Muscle of leg (tissue), 11 donors: ENCODE data around the gene FNDC4. TPM values are rescaled to one million over a fixed set of nuclear protein-coding genes. Genes with fewer than 3 reads are reported as not detected.

Experiments used
- DNase-seq: peaks from one replicate; pipeline ENCODE4 v3.0.0; 2013
- H3K27ac ChIP-seq: one replicate; pipeline ENCODE4 v1.5.1; 2013; ENCODE audit warnings: mild to moderate bottlenecking, low read length, control low read depth
- H3K27me3 ChIP-seq: one replicate; pipeline ENCODE4 v1.6.1; 2013; ENCODE audit warnings: low read length; ENCODE audit not compliant: control insufficient read depth, insufficient read depth
- H3K36me3 ChIP-seq: one replicate; pipeline ENCODE4 v1.6.1; 2013; ENCODE audit warnings: low read length; ENCODE audit not compliant: control insufficient read depth, insufficient read depth
- H3K4me1 ChIP-seq: one replicate; pipeline ENCODE4 v1.6.1; 2013; ENCODE audit warnings: low read length; ENCODE audit not compliant: control insufficient read depth, insufficient read depth
- H3K4me3 ChIP-seq: one replicate; pipeline ENCODE4 v1.5.1; 2013; ENCODE audit warnings: low read length, control low read depth
- H3K9me3 ChIP-seq: replicated peaks from 2 replicates; pipeline ENCODE4 v1.6.1; 2013; ENCODE audit warnings: low read depth, low read length; ENCODE audit not compliant: control insufficient read depth
- WGBS: methylation state at CpG from one replicate; pipeline ENCODE4 v1.1.5; 2013; ENCODE audit warnings: missing lambda C conversion rate; ENCODE audit not compliant: insufficient coverage; 5-methylcytosine and 5-hydroxymethylcytosine counted together
- polyA plus RNA-seq, 8 donors: library from polyadenylated mRNA; unstranded; fragments of 120-200 nt; gene quantifications; one replicate each; pipeline versions ENCODE4 v1.2.1 to v1.2.3, GENCODE V29; 2013; ENCODE audit warnings: inconsistent platforms in 1 of 8, low replicate concordance in 1 of 8; ENCODE audit not compliant: insufficient read length in 8 of 8, insufficient read depth in 1 of 8
- total RNA-seq: library from RNA; stranded (reverse); fragments of 120-200 nt; gene quantifications from one replicate; pipeline ENCODE4 v1.2.4, GENCODE V29; 2013

Gene FNDC4
- total and polyA plus RNA-seq, 9 donors, result 8.0 to 13.4 (median 9.7) TPM

- Histone ChIP-seq H3K27ac (no peak overlapping the region), H3K4me1 (no peaks in the 10 kb centered on the region), H3K4me3 (no peak overlapping the region), H3K27me3 (no peaks in the 10 kb centered on the region), H3K36me3 (peaks cover 30% of the 10 kb centered on the region), H3K9me3 (no peaks in the 10 kb centered on the region)
- 100% methylated on average over 5 of the region's 7 CpGs for WGBS
- DNase-seq, result no peak
These were observed 30.6 kb downstream of the FNDC4 start for GRCh38 chr2:27464443-27464842.

- no peaks in the 10 kb centered on the region for H3K9me3 ChIP-seq
- no peak overlapping the region for H3K27ac ChIP-seq
- DNase-seq, result no peak
- H3K36me3 ChIP-seq, result peaks cover 54% of the 10 kb centered on the region
- WGBS, result 93% methylated on average over 6 of the region's 8 CpGs
- H3K4me1 ChIP-seq, result no peaks in the 10 kb centered on the region
- no peak overlapping the region for H3K4me3 ChIP-seq
- no peaks in the 10 kb centered on the region for H3K27me3 ChIP-seq
These were observed 33.9 kb downstream of the FNDC4 start for GRCh38 chr2:27461118-27461517.

GRCh38 chr2:27453968-27454367 lies 41.0 kb downstream of the FNDC4 start:
- 92% methylated on average over 7 of the region's 7 CpGs for WGBS
- Histone ChIP-seq H3K27ac (no peak overlapping the region), H3K36me3 (peaks cover 72% of the 10 kb centered on the region), H3K27me3 (no peaks in the 10 kb centered on the region), H3K4me3 (no peak overlapping the region), H3K4me1 (no peaks in the 10 kb centered on the region), H3K9me3 (no peaks in the 10 kb centered on the region)
- DNase-seq, result no peak

GRCh38 chr2:27451095-27451494 lies 43.9 kb downstream of the FNDC4 start:
- WGBS, result no CpG with 5 or more reads among the region's 1 CpG
- Histone ChIP-seq H3K27me3 (no peaks in the 10 kb centered on the region), H3K36me3 (peaks cover 69% of the 10 kb centered on the region), H3K4me1 (no peaks in the 10 kb centered on the region), H3K9me3 (no peaks in the 10 kb centered on the region), H3K27ac (no peak overlapping the region), H3K4me3 (no peak overlapping the region)
- no peak for DNase-seq

GRCh38 chr2:27448381-27448780 lies 46.6 kb downstream of the FNDC4 start:
- Histone ChIP-seq H3K4me1 (no peaks in the 10 kb centered on the region), H3K36me3 (peaks cover 58% of the 10 kb centered on the region), H3K27ac (no peak overlapping the region), H3K4me3 (no peak overlapping the region), H3K9me3 (no peaks in the 10 kb centered on the region), H3K27me3 (no peaks in the 10 kb centered on the region)
- DNase-seq, result no peak
- 63% methylated on average over 2 of the region's 3 CpGs for WGBS

GRCh38 chr2:27446057-27446456 lies 48.9 kb downstream of the FNDC4 start:
- H3K27ac ChIP-seq, result no peak overlapping the region
- H3K9me3 ChIP-seq, result no peaks in the 10 kb centered on the region
- H3K4me3 ChIP-seq, result no peak overlapping the region
- no peak for DNase-seq
- H3K36me3 ChIP-seq, result peaks cover 55% of the 10 kb centered on the region
- H3K27me3 ChIP-seq, result no peaks in the 10 kb centered on the region
- peaks cover 11% of the 10 kb centered on the region for H3K4me1 ChIP-seq
- WGBS, result 100% methylated on average over 1 of the region's 3 CpGs

GRCh38 chr2:27445615-27446014 lies 49.4 kb downstream of the FNDC4 start:
- peaks cover 59% of the 10 kb centered on the region for H3K36me3 ChIP-seq
- H3K27me3 ChIP-seq, result no peaks in the 10 kb centered on the region
- peaks cover 11% of the 10 kb centered on the region for H3K4me1 ChIP-seq
- DNase-seq, result no peak
- 100% methylated on average over 1 of the region's 8 CpGs for WGBS
- no peak overlapping the region for H3K27ac ChIP-seq
- no peak overlapping the region for H3K4me3 ChIP-seq
- H3K9me3 ChIP-seq, result no peaks in the 10 kb centered on the region

GRCh38 chr2:27445155-27445554 lies 49.8 kb downstream of the FNDC4 start:
- peaks cover 62% of the 10 kb centered on the region for H3K36me3 ChIP-seq
- peaks cover 11% of the 10 kb centered on the region for H3K4me1 ChIP-seq
- no peaks in the 10 kb centered on the region for H3K27me3 ChIP-seq
- no peak overlapping the region for H3K4me3 ChIP-seq
- no peaks in the 10 kb centered on the region for H3K9me3 ChIP-seq
- WGBS, result 94% methylated on average over 7 of the region's 8 CpGs
- H3K27ac ChIP-seq, result no peak overlapping the region
- DNase-seq, result no peak

GRCh38 chr2:27442920-27443282 lies 52.1 kb downstream of the FNDC4 start:
- Histone ChIP-seq H3K27ac (no peak overlapping the region), H3K9me3 (no peaks in the 10 kb centered on the region), H3K36me3 (peaks cover 63% of the 10 kb centered on the region), H3K4me1 (peaks cover 11% of the 10 kb centered on the region), H3K27me3 (no peaks in the 10 kb centered on the region), H3K4me3 (no peak overlapping the region)
- WGBS, result 64% methylated on average over 6 of the region's 6 CpGs
- DNase-seq, result peak; percentile 19

GRCh38 chr2:27441958-27442919 lies 52.8 kb downstream of the FNDC4 start, which contains the start of gene KRTCAP3:
TSS of gene KRTCAP3 (plus strand) at chr2:27442381. CDS start at chr2:27442413, 32 bp downstream.
- DNase-seq, result peak; percentile 10
- WGBS, result 21% methylated on average over 75 of the region's 80 CpGs
- Histone ChIP-seq H3K27me3 (no peaks in the 10 kb centered on the region), H3K36me3 (peaks cover 60% of the 10 kb centered on the region), H3K27ac (no peak within 1 kb of the TSS), H3K9me3 (no peaks in the 10 kb centered on the region), H3K4me3 (no peak within 1 kb of the TSS), H3K4me1 (peaks cover 11% of the 10 kb centered on the region)
